ENCODE measurements around the gene TMEM203.

TMEM203 gene, protein sequence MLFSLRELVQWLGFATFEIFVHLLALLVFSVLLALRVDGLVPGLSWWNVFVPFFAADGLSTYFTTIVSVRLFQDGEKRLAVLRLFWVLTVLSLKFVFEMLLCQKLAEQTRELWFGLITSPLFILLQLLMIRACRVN

DNA sequence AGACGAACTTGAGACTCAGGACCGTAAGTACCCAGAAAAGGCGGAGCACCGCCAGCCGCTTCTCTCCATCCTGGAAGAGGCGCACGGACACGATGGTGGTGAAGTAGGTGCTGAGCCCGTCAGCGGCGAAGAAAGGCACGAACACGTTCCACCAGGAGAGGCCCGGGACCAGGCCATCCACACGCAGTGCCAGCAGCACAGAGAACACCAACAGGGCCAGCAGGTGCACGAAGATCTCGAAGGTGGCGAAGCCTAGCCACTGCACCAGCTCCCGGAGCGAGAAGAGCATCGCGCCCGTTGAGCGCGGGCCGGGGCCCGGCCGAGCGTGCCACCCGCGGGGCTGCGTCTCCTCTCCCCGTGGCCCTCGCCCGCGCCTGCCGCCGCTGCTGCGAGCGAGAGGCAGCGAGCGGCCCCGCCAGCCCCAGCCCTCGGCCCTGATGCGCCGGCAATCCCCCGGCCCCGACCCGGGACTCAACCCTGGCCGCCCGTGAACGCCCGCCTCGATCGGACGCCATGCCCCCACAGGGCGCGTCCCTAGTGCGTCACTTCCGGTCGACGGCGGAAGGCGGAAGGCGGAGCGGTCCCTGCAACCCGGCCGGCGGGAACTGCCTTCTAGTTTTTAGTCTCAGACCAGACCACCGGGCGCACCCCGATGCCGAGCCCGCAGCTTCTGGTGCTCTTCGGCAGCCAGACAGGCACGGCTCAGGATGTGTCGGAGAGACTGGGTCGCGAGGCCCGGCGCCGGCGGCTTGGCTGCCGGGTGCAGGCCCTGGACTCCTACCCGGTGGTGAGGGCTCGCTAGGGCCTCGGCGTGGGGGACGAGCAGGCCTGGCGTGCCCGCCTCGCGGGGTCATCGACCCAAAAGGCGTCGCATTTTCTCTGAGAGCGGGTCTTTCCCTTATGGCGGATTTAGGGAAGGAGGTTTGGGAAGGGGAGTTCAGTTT is at the start of gene TMEM203, which contains the start of gene NDOR1:
TMEM203 (minus strand) TSS at position 523 of the 944 bp plus-strand sequence; CDS start at position 289, 234 bp downstream.
NDOR1 (plus strand) TSS at position 575 of the 944 bp plus-strand sequence; CDS start at position 653, 78 bp downstream.
- Histone ChIP-seq H4K20me1 (ENCODE audit: insufficient read depth, low read length) (no peaks in the 10 kb centered on the region; the same call in 1 of the 2 replicates), H3K27me3 (ENCODE audit: low read depth, low read length) (no peaks in the 10 kb centered on the region), H3K4me1 (ENCODE audit: low read length) (peaks cover 29% of the 10 kb centered on the region), H2AFZ (ENCODE audit: low read depth, low read length) (no peak within 1 kb of the TSS), H3K4me2 (ENCODE audit: low read length) (peak within 1 kb of the TSS; percentile 95), H3K9ac (ENCODE audit: low read length) (peak within 1 kb of the TSS; percentile 83), H3K27ac (ENCODE audit: low read length) (peak within 1 kb of the TSS; percentile 50), H3K9me3 (ENCODE audit: insufficient read depth, low read length) (no peaks in the 10 kb centered on the region), H3K36me3 (replicated peaks; ENCODE audit: low read depth, low read length) (peaks cover 5% of the 10 kb centered on the region), H3K79me2 (ENCODE audit: low read length) (peaks cover 60% of the 10 kb centered on the region), H3K4me3 (ENCODE audit: low read length) (peak within 1 kb of the TSS; percentile 93)
- TF ChIP-seq EZH2phosphoT487 (IDR thresholded peaks at IDR 0.05; ENCODE audit: low read depth): no peak
- TF ChIP-seq, protein P1, sequence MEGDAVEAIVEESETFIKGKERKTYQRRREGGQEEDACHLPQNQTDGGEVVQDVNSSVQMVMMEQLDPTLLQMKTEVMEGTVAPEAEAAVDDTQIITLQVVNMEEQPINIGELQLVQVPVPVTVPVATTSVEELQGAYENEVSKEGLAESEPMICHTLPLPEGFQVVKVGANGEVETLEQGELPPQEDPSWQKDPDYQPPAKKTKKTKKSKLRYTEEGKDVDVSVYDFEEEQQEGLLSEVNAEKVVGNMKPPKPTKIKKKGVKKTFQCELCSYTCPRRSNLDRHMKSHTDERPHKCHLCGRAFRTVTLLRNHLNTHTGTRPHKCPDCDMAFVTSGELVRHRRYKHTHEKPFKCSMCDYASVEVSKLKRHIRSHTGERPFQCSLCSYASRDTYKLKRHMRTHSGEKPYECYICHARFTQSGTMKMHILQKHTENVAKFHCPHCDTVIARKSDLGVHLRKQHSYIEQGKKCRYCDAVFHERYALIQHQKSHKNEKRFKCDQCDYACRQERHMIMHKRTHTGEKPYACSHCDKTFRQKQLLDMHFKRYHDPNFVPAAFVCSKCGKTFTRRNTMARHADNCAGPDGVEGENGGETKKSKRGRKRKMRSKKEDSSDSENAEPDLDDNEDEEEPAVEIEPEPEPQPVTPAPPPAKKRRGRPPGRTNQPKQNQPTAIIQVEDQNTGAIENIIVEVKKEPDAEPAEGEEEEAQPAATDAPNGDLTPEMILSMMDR (IDR thresholded peaks at IDR 0.05; ENCODE audit: low read depth, low read length): no peak

DNA sequence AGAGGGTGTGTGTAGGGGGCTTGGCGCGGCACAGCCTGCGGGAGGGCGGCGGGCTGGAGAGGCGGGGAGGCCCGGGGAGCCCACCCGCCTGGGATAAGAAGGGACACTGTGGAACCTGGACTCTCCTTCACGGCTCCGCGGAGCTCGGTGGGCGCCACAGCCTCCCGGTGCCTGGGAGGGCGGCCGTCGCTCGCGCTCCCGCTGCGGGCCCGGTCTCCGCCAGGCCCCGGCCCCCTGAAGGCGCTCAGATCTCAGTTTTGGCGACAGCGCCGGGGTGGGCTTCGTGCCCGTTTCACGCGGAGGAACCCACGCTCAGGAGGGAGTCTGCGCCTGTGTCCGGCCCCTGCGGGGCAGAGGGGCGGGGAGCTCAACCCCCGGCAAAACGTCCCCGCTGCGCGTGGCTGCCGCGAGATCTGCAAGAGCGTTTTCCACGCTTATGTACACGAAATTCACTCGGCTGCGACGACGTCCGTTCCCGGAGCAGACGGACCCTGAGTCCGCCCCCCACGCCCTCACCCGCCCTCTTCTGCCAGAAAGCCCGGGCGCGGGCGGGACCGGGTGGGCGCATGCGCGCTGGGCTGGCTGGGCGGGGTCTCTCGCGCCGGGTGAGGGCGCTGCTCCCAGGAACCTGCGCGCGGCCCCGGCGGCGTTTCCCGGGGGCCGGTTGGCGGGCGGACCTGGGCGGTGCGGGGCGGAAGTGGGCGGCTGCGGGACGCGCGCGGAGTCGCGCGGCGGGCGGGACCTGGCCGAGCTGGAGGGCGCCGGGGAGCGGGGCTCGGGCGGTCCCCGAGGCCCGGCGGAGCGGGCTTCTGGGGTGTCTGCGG is 49.4 kb upstream of the TMEM203 start, which contains the start of gene NELFB:
NELFB (plus strand) TSS at position 704 of the 824 bp plus-strand sequence.
- Histone ChIP-seq H3K4me2 (ENCODE audit: low read length) (peak within 1 kb of the TSS; percentile 91), H3K36me3 (replicated peaks; ENCODE audit: low read depth, low read length) (peaks cover 13% of the 10 kb centered on the region), H4K20me1 (ENCODE audit: insufficient read depth, low read length) (0 out of 2 replicates have a peak, but pooled peaks cover 6% of the 10 kb centered on the region), H3K4me3 (ENCODE audit: low read length) (peak within 1 kb of the TSS; percentile 96), H3K27me3 (ENCODE audit: low read depth, low read length) (no peaks in the 10 kb centered on the region), H3K9me3 (ENCODE audit: insufficient read depth, low read length) (no peaks in the 10 kb centered on the region), H3K9ac (ENCODE audit: low read length) (peak within 1 kb of the TSS; percentile 93), H3K4me1 (ENCODE audit: low read length) (peaks cover 33% of the 10 kb centered on the region), H2AFZ (ENCODE audit: low read depth, low read length) (no peak within 1 kb of the TSS; the same call in 1 of the 2 replicates), H3K27ac (ENCODE audit: low read length) (peak within 1 kb of the TSS; percentile 58), H3K79me2 (ENCODE audit: low read length) (peaks cover 31% of the 10 kb centered on the region)
- TF ChIP-seq, protein P1 (IDR thresholded peaks at IDR 0.05; ENCODE audit: low read depth, low read length): no peak
- TF ChIP-seq EZH2phosphoT487 (IDR thresholded peaks at IDR 0.05; ENCODE audit: low read depth): no peak

DNA sequence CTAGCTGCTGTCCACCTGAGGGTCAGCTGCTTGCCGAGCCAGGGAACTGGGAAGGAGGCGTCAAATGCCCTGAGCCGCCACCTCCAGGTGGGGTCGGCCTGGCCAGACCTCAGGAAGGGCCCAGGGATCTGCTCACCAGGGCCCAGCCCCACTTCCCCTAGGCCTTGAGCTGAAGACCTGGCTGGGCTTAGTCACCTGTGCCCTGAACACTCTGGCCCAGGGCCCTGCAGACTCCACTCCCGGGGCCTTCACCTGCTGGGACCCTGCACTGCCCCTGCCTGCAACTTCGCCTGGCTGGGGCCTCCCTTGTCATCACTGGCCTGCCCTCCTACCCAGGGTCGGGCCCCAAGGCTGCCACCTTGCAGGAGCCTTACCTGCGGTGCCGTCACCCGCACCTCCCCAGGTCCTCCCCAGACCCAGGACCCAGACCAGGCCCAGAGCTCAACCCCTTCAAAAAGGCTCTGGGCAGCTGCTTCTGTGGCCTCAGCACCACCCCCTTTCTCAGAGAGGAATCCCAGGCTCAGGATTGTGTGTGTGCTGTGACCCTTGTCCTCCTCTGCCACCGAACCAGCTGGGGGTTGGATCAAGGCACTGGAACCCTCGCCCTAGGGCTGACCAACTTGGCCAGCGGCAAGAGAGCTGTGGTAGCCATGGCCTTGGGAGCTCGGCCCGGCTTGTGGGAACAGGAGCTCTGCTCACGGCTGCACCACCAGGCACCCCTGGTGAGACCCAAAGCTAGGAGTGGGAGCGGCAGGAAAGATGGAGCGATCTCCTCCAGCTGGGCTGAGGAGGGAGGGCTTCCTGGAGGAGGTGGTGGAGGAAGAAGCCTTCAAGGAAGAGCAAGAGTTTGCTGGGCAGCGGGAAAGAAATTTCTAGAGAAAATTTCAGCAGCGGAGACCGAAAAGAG is 48.5 kb upstream of the TMEM203 start:
- Histone ChIP-seq H3K4me2 (ENCODE audit: low read length) (peak overlapping the region; percentile 91), H3K9me3 (ENCODE audit: insufficient read depth, low read length) (no peaks in the 10 kb centered on the region), H2AFZ (ENCODE audit: low read depth, low read length) (no peak overlapping the region), H3K79me2 (ENCODE audit: low read length) (peaks cover 31% of the 10 kb centered on the region), H3K4me3 (ENCODE audit: low read length) (peak overlapping the region; percentile 88), H3K36me3 (replicated peaks; ENCODE audit: low read depth, low read length) (peaks cover 10% of the 10 kb centered on the region), H4K20me1 (ENCODE audit: insufficient read depth, low read length) (0 out of 2 replicates have a peak, but pooled peaks cover 6% of the 10 kb centered on the region), H3K27me3 (ENCODE audit: low read depth, low read length) (no peaks in the 10 kb centered on the region), H3K27ac (ENCODE audit: low read length) (peak overlapping the region; percentile 58), H3K9ac (ENCODE audit: low read length) (peak overlapping the region; percentile 93), H3K4me1 (ENCODE audit: low read length) (peaks cover 33% of the 10 kb centered on the region)
- TF ChIP-seq, protein P1 (IDR thresholded peaks at IDR 0.05; ENCODE audit: low read depth, low read length): no peak
- TF ChIP-seq EZH2phosphoT487 (IDR thresholded peaks at IDR 0.05; ENCODE audit: low read depth): no peak

All from OCI-LY3 (cell line).